Activated CD4-positive, alpha-beta memory T cell treated with anti-CD3 and anti-CD28 coated beads for 36 hours (primary cell): Measurements from ENCODE around the gene ARHGAP15. TPM values are rescaled to one million over a fixed set of nuclear protein-coding genes. Genes with fewer than 3 reads are reported as not detected.
"Not testable (repeated sequence)": the region's sequence is repeated elsewhere in the genome, so short reads cannot be mapped to it uniquely, and the experiment has no call there.

ENCODE experiments used
- CTCF ChIA-PET: fragments of 350-600 bp; sonication (Branson Sonifier 250); formaldehyde crosslinking; loops from one replicate; lab custom pipeline; 2021; ENCODE audit warnings: antibody characterized with exemption, inconsistent platforms; lab: Charles Lee
- POLR2A ChIA-PET: fragments of 350-600 bp; sonication (Branson Sonifier 250); formaldehyde crosslinking; loops from one replicate; lab custom pipeline; 2021; ENCODE audit warnings: antibody characterized with exemption; lab: Charles Lee
- DNase-seq: peaks from one replicate; pipeline ENCODE4 v3.0.0-alpha.2; 2020
- H3K27ac Mint-ChIP-seq: one replicate; pipeline ENCODE4 v1.8.0; 2021; ENCODE audit warnings: mixed read lengths
- H3K27me3 Mint-ChIP-seq: one replicate; pipeline ENCODE4 v1.8.0; 2021; ENCODE audit warnings: mixed read lengths
- H3K36me3 Mint-ChIP-seq: one replicate; pipeline ENCODE4 v1.8.0; 2021; ENCODE audit warnings: mixed read lengths
- H3K4me1 Mint-ChIP-seq: one replicate; pipeline ENCODE4 v1.8.0; 2021; ENCODE audit warnings: low read depth, mixed read lengths
- H3K4me3 Mint-ChIP-seq: one replicate; pipeline ENCODE4 v1.8.0; 2021; ENCODE audit warnings: mild to moderate bottlenecking, mixed read lengths
- H3K9me3 Mint-ChIP-seq: one replicate; pipeline ENCODE4 v1.8.0; 2021; ENCODE audit warnings: mixed read lengths
- intact Hi-C: fragments of 100-400 bp; cut with micrococcal nuclease; formaldehyde crosslinking; loops from one replicate; pipeline ENCODE4 v1.15.1; 2023
- total RNA-seq, 2 experiments: library from RNA; stranded (reverse); gene quantifications; one replicate each; pipeline ENCODE4 v1.2.3, GENCODE V29; 2021

The ARHGAP15 gene
- total RNA-seq: 10 to 100 TPM; 70.2 to 71.2 TPM

DNA sequence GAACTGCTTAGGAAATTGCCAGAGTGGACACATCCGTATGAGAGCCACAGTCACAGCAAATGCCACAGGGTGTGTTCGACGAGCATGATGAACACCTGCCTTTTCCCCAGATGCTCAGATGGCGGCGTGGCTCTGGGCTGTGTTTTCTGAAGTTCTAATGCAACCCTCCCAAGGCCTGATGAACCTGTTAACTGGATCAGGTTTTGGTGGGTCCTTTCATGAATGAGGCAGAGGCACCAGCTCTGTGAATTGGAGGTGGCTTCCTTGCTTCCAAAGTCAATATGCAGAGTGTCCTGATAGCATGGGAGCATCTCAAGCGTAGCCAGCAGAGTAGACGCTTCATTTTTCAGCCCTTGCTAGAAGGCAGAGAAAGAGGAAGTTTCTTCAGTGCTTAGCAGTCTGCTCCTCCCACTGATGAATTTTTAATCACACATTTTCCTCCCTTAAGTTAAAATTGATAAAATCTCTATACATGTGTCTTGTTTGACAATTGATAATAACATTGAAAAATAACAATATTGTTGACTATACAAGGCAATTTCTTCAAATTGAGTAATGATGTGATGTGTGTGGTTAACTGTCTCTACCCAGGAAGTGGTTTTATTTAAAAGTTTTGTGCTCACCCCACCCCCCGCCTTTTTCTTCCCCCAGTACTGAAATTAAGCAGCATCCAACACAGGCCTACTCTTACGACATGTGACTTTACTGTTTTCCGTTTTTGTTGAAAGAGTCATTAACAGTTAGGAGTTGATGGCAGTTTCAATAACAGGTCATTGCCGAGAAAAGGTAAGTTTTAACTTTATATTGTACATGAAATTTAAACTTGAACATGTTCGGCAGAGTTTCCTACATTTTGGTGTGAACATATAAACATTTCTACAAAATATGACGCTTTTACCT lies at the start of gene ARHGAP15:
Gene ARHGAP15, plus strand, starts transcription at position 739 of the 900 bp plus-strand sequence.
- Mint-ChIP-seq H3K4me1 (peaks cover 29% of the 10 kb centered on the region), H3K27ac (peak within 1 kb of the TSS; percentile 100), H3K36me3 (peaks cover 9% of the 10 kb centered on the region), H3K4me3 (peak within 1 kb of the TSS; percentile 83), H3K9me3 (no peaks in the 10 kb centered on the region), H3K27me3 (no peaks in the 10 kb centered on the region)
- ChIA-PET POLR2A (interaction anchor here (0.6 to 3.6 kb wide), 8 partner anchors 9 to 151 kb away, joined by 3 to 22 read pairs (median 3); no protein-coding TSS in a partner anchor), CTCF (interaction anchor here (0.8 to 3.7 kb wide), 10 partner anchors 9 to 155 kb away, joined by 3 to 26 read pairs (median 5); no protein-coding TSS in a partner anchor)
- intact Hi-C loops: loop anchor here (1.0 to 10.0 kb wide), 8 partner anchors 11 to 1386 kb away; a partner anchor contains a TSS
- peak; percentile 85 for DNase-seq

DNA sequence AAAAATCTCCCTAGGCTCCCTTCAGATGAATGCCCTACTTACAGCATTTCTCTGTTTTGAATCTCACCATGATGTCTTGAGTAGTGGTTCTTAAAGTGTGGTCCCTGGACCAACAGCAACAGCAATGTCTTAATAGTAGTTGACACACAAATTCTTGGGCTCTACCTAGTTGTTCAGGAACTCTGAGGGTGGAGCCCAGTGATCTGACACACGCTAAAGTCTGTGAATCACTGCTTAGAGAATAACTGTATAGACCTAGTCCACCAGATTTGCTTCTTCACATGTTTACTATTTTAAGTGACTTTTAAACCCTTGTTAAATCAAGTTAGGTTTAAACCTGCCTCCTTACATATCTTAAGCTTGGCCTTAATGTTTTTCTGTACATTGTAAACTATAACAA lies 47.6 kb upstream of the ARHGAP15 start:
- H3K27me3 Mint-ChIP-seq: no peaks in the 10 kb centered on the region
- ChIA-PET POLR2A (no interaction called here), CTCF (interaction anchor here (2.1 kb wide), 1 partner anchor 47 kb away, joined by 10 read pairs; no protein-coding TSS in a partner anchor)
- peaks cover 29% of the 10 kb centered on the region for H3K4me1 Mint-ChIP-seq
- H3K36me3 Mint-ChIP-seq: no peaks in the 10 kb centered on the region
- intact Hi-C loops: loop anchor here (10.0 kb wide), 1 partner anchor 653 kb away; no protein-coding TSS in a partner anchor
- no peaks in the 10 kb centered on the region for H3K9me3 Mint-ChIP-seq
- DNase-seq: no peak
- H3K4me3 Mint-ChIP-seq: no peak overlapping the region
- H3K27ac Mint-ChIP-seq: no peak overlapping the region

DNA sequence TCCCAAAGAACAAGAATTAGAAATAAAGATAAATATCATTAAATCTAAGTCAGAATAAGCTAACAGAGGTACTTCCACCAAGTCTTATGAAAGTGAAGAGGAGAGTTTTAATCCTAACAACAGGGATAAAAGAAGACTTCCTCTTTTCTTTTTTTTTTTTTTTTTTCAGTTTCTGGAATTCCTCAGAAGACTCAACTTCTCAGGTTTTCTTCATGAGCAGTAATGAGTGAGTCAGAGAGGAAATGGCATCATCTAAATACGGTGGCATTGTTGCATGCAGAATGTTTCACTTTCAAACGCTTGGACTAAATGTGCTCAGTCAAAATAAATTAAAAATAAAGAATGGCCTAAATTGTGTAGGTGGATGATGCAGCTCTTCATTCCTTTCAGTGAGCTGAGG lies 45.6 kb upstream of the ARHGAP15 start:
- no peaks in the 10 kb centered on the region for H3K27me3 Mint-ChIP-seq
- CTCF ChIA-PET: interaction anchor here (1.8 to 2.1 kb wide), 4 partner anchors 27 to 175 kb away, joined by 6 to 10 read pairs (median 8); no protein-coding TSS in a partner anchor
- peaks cover 29% of the 10 kb centered on the region for H3K4me1 Mint-ChIP-seq
- intact Hi-C loops: loop anchor here (1.0 to 10.0 kb wide), 3 partner anchors 27 to 651 kb away; no protein-coding TSS in a partner anchor
- H3K9me3 Mint-ChIP-seq: no peaks in the 10 kb centered on the region
- no peaks in the 10 kb centered on the region for H3K36me3 Mint-ChIP-seq
- no peak overlapping the region for H3K4me3 Mint-ChIP-seq
- no peak for DNase-seq
- peak overlapping the region; percentile 11 for H3K27ac Mint-ChIP-seq
- POLR2A ChIA-PET: no interaction called here

DNA sequence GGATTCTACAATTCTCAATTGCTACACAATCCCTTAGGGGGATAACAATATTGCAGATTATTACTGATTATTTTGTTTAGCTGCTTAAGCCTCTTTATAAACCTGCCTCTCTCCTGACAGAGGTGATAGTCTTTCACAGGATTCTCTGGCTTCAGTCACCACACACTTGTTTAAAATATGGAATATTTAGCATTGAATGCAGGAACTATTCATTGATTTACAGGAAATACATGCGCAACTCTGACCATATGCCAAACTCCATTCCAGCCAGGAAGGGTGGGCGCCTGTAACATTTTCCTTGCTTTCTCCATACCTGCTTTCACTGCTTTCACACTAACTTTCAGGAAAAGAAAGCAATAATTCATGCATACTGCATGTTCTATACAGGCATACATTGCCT lies 44.8 kb upstream of the ARHGAP15 start:
- no peaks in the 10 kb centered on the region for H3K27me3 Mint-ChIP-seq
- intact Hi-C loops: loop anchor here (2.0 to 10.0 kb wide), 2 partner anchors 26 to 650 kb away; no protein-coding TSS in a partner anchor
- CTCF ChIA-PET: interaction anchor here (1.3 to 2.0 kb wide), 4 partner anchors 26 to 175 kb away, joined by 6 to 9 read pairs (median 7); no protein-coding TSS in a partner anchor
- H3K4me3 Mint-ChIP-seq: no peak overlapping the region
- no peak for DNase-seq
- H3K9me3 Mint-ChIP-seq: no peaks in the 10 kb centered on the region
- POLR2A ChIA-PET: interaction anchor here (1.3 kb wide), 1 partner anchor 178 kb away, joined by 4 read pairs; no protein-coding TSS in a partner anchor
- H3K27ac Mint-ChIP-seq: no peak overlapping the region
- H3K4me1 Mint-ChIP-seq: peaks cover 29% of the 10 kb centered on the region
- no peaks in the 10 kb centered on the region for H3K36me3 Mint-ChIP-seq

DNA sequence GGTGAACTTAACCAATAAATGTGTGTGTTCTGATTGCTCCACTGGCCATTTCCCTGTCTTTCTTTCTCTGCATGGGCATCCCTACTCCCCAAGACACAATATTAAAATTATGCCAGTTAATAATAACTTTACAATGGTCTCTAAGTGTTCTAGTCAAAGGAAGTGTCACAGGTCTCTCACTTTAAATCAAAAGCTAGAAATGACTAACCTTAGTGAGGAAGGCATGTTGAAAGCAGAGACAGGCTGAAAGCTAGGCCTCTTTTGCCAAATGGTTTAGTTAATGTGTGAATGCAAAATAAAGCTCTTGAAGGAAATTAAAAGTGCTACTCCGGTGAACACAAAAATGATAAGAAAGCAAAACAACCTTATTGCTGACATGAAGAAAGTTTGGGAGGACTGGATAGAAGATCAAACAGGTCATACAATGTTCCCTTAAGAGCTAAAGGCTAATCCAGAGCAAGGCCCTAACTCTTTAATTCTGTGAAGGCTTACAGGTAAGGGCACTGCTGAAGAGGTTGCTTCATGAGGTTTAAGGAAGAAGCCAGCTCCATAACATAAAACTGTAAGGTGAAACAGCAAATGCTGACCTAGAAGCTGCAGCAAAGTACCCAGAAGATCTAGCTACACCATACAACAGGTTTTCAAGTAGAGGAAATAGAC lies 44.0 kb upstream of the ARHGAP15 start:
- ChIA-PET CTCF (interaction anchor here (0.9 to 2.0 kb wide), 5 partner anchors 24 to 179 kb away, joined by 3 to 8 read pairs (median 6); no protein-coding TSS in a partner anchor), POLR2A (interaction anchor here (0.6 to 1.3 kb wide), 2 partner anchors 177 to 1708 kb away, joined by 3 to 4 read pairs; no protein-coding TSS in a partner anchor)
- peaks cover 29% of the 10 kb centered on the region for H3K4me1 Mint-ChIP-seq

DNA sequence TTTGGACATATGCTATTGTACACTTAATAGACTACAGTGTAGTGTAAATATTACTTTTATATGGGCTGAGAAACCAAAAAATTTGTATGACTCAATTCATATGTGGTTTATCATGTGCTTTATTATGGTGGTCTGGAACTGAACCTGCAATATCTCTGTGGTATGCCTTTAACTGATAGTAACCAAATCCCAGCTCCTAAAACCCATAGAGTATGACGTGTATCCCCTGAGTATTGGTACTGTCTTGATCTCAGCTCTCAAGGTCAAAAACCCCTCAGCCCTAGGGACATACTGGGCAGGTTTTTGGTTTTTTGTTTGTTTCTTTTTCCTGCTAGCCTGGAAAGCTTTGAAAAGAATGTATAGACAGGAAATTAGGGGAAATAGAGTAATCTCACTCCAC lies 42.2 kb upstream of the ARHGAP15 start:
- Mint-ChIP-seq H3K4me3 (no peak overlapping the region), H3K27me3 (no peaks in the 10 kb centered on the region), H3K36me3 (no peaks in the 10 kb centered on the region), H3K27ac (no peak overlapping the region), H3K9me3 (no peaks in the 10 kb centered on the region), H3K4me1 (peaks cover 29% of the 10 kb centered on the region)
- intact Hi-C loops: loop anchor here (10.0 kb wide), 1 partner anchor 648 kb away; no protein-coding TSS in a partner anchor
- DNase-seq: no peak
- ChIA-PET POLR2A (no interaction called here), CTCF (interaction anchor here (1.0 to 2.5 kb wide), 2 partner anchors 24 to 53 kb away, joined by 3 to 10 read pairs; no protein-coding TSS in a partner anchor)

More for the DNA sequence above, 44.0 kb upstream of the ARHGAP15 start:
- Mint-ChIP-seq H3K36me3 (no peaks in the 10 kb centered on the region), H3K27me3 (no peaks in the 10 kb centered on the region), H3K27ac (peak overlapping the region; percentile 75), H3K9me3 (no peaks in the 10 kb centered on the region), H3K4me3 (no peak overlapping the region)
- DNase-seq: no peak
- intact Hi-C loops: loop anchor here (2.0 to 10.0 kb wide), 2 partner anchors 26 to 650 kb away; no protein-coding TSS in a partner anchor

DNA sequence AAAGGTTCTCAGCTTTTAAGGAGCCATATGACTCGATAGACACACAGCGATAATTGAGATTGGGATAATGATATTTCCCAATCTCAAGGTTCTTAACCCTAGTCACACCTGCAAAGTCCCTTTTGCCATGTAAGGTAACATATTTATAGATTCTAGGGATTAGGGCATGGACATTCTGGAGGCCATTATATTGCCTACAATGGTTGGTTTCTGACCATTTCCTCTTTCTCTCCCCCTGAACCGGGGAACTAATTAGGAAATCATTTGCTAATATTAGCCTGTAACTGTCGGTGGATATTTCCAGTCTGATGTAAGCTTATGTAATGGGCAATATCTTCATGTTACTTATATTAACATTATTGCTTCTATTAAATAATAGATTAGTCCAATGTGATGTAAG lies 40.8 kb upstream of the ARHGAP15 start:
- Mint-ChIP-seq H3K4me1 (peaks cover 29% of the 10 kb centered on the region), H3K27ac (no peak overlapping the region), H3K4me3 (no peak overlapping the region), H3K9me3 (no peaks in the 10 kb centered on the region), H3K27me3 (no peaks in the 10 kb centered on the region), H3K36me3 (no peaks in the 10 kb centered on the region)
- DNase-seq: no peak
- POLR2A ChIA-PET: no interaction called here
- CTCF ChIA-PET: interaction anchor here (1.2 to 2.5 kb wide), 2 partner anchors 23 to 164 kb away, joined by 3 to 10 read pairs; no protein-coding TSS in a partner anchor
- intact Hi-C loops: loop anchor here (10.0 kb wide), 1 partner anchor 646 kb away; no protein-coding TSS in a partner anchor

DNA sequence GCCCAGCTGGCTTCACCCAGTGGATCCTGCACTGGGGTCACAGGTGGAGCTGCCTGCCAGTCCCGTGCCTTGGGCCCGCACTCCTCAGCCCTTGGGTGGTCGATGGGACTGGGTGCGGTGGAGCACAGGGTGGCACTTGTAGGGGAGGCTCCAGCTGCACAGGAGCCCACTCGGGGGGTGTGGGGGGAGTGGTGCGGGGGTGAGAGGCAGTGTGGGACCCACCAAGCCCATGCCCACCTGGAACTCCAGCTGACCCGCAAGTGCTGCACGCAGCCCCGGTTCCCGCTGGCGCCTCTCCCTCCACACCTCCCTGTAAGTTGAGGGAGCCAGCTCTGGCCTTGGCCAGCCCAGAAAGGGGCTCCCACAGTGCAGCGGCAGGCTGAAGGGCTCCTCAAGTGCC lies 39.7 kb upstream of the ARHGAP15 start:
- H3K27ac Mint-ChIP-seq, H3K36me3 Mint-ChIP-seq, DNase-seq, H3K27me3 Mint-ChIP-seq, H3K9me3 Mint-ChIP-seq, POLR2A ChIA-PET, H3K4me3 Mint-ChIP-seq: not testable (repeated sequence)
- CTCF ChIA-PET: interaction anchor here (2.5 kb wide), 1 partner anchor 21 kb away, joined by 10 read pairs; no protein-coding TSS in a partner anchor
- peaks cover 19% of the 10 kb centered on the region for H3K4me1 Mint-ChIP-seq
- intact Hi-C loops: loop anchor here (10.0 kb wide), 1 partner anchor 645 kb away; no protein-coding TSS in a partner anchor

DNA sequence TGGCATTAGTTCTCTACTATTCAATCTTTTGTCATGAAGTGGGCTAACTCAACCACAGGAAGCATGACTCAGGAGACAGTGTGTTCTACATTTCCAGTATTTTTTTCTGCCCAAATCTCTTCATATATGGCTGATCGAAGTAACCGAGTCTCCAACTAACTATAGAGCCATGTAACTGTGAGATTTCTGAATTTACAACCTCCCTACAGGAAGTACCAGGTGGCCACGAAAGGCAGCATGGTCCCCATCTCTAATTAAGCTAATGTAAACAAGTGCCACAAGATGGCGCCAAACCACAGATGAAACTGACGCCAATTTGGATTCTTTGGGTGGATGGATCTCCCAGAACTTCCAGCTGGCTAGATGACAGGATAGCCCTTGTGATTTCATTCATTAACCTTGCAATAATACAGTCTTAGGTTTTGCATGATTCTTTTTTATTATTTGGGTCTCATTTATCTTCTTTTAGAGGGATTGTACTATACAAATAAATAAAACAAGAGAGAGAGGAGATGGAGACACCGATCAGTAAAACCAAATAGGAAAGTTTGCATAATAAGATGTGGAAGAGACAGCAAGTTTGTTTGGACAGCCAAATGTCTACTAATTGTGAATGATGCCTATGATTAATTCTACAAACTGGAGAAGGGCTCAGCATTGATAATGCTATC lies 18.3 kb upstream of the ARHGAP15 start:
- ChIA-PET POLR2A (interaction anchor here (1.2 to 1.5 kb wide), 2 partner anchors 17 to 111 kb away, joined by 3 to 7 read pairs; no protein-coding TSS in a partner anchor), CTCF (interaction anchor here (0.6 to 6.2 kb wide), 43 partner anchors 8 to 470 kb away, joined by 3 to 108 read pairs (median 6); partner anchors contain the start of gene ARHGAP15)
- Mint-ChIP-seq H3K4me3 (peak overlapping the region; percentile 56), H3K9me3 (no peaks in the 10 kb centered on the region), H3K27ac (peak overlapping the region; percentile 86), H3K27me3 (no peaks in the 10 kb centered on the region), H3K36me3 (peaks cover 2% of the 10 kb centered on the region), H3K4me1 (peaks cover 31% of the 10 kb centered on the region)
- DNase-seq: peak; percentile 70
- intact Hi-C loops: loop anchor here (1.0 to 5.0 kb wide), 8 partner anchors 18 to 148 kb away; partner anchors contain the start of gene ARHGAP15

DNA sequence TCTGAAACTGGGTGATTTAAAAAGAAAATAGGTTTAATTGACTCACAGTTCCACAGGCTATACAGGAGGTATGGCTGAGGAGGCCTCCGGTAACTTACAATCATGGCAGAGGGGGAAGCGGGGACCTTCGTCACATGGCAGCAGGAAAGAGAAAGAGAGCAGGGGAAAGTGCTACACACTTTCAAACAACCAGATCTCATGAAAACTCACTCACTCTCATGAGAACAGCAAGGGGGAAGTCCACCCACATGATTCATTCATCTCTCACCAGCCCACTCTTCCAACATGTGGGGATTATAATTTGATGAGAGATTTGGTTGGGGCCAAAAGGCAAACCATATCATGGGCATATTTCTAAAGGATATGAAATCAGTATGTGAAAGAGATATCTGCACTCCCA lies 12.0 kb upstream of the ARHGAP15 start:
- peak; percentile 26 for DNase-seq
- Mint-ChIP-seq H3K36me3 (peaks cover 6% of the 10 kb centered on the region), H3K4me1 (peaks cover 35% of the 10 kb centered on the region), H3K9me3 (no peaks in the 10 kb centered on the region), H3K27ac (no peak overlapping the region), H3K27me3 (no peaks in the 10 kb centered on the region), H3K4me3 (no peak overlapping the region)
- ChIA-PET POLR2A (no interaction called here), CTCF (interaction anchor here (1.2 kb wide), 1 partner anchor 45 kb away, joined by 3 read pairs; no protein-coding TSS in a partner anchor)
- intact Hi-C loops: no loop called here
